Panc1 (cell line): ENCODE data around the gene NFX1.

Source experiments
- CTCF ChIP-seq: fragments of 450-650 bp; IDR thresholded peaks from 2 replicates; pipeline ENCODE4 v1.5.1; 2017; ENCODE audit warnings: mild to moderate bottlenecking
- POLR2AphosphoS5 ChIP-seq: IDR thresholded peaks from 2 replicates; pipeline ENCODE4 v1.6.1; 2012; ENCODE audit warnings: mild to moderate bottlenecking, low read depth, low read length, moderate library complexity
- REST ChIP-seq, 2 experiments: IDR thresholded peaks; 2 replicates each; pipeline ENCODE4 v1.6.1; 2011 to 2012; ENCODE audit warnings: low read depth in 2 of 2, control low read depth in 1 of 2, low read length in 1 of 2, mild to moderate bottlenecking in 1 of 2, moderate library complexity in 1 of 2; ENCODE audit not compliant: insufficient read depth in 1 of 2
- SIN3A ChIP-seq: IDR thresholded peaks from 2 replicates; pipeline ENCODE4 v1.6.1; 2012; ENCODE audit warnings: low read depth, mild to moderate bottlenecking, low read length, moderate library complexity, borderline replicate concordance; ENCODE audit not compliant: insufficient read depth
- TCF7L2 ChIP-seq: IDR thresholded peaks from 2 replicates; pipeline ENCODE4 v1.6.1; 2011; ENCODE audit warnings: mild to moderate bottlenecking, low read depth, low read length, inconsistent platforms

- no peak for TF ChIP-seq CTCF
- no peak for TF ChIP-seq POLR2AphosphoS5
- no peak for TF ChIP-seq SIN3A
- no peak for TF ChIP-seq TCF7L2
- TF ChIP-seq REST (IDR thresholded peaks at IDR 0.05; ENCODE audit: insufficient read depth in 1 of 2, low read depth in 2 of 2, low read length in 1 of 2), result no peak
Observed at GRCh38 chr9:33273266-33273971, 16.9 kb upstream of the NFX1 start.
